T-helper 9 cell (primary cell): ENCODE data around the gene FAM222A.

Experiments
- DNase-seq: peaks from one replicate; pipeline ENCODE4 v3.0.0-alpha.2; 2020

The FAM222A gene

DNA sequence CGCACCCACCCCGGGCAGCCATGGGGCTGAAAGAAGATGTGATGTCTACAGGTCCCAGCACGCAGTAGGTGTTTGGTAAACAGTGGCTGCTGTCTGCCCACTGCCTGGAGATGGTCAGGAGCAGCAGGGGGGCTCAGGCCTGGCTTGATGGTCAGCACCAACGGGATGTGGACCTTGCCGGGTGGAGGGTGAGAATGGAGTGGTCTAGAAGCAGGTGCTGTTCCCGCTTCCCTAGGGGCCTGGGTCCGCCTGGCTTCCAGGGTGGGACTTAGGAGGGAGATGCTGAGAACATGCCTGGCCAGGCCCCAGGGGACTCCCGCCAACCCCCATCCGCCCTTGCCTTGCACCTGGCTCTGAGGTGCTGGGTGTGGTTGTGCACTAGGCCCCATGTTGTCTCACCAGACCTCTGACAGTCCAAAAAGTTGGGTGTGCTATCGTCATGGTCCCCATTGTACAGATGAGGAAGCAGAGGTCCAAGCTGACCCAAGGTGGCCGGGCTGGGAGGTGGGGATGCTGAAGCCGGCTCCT is 12.9 kb downstream of the FAM222A start:
- DNase-seq = no peak

DNA sequence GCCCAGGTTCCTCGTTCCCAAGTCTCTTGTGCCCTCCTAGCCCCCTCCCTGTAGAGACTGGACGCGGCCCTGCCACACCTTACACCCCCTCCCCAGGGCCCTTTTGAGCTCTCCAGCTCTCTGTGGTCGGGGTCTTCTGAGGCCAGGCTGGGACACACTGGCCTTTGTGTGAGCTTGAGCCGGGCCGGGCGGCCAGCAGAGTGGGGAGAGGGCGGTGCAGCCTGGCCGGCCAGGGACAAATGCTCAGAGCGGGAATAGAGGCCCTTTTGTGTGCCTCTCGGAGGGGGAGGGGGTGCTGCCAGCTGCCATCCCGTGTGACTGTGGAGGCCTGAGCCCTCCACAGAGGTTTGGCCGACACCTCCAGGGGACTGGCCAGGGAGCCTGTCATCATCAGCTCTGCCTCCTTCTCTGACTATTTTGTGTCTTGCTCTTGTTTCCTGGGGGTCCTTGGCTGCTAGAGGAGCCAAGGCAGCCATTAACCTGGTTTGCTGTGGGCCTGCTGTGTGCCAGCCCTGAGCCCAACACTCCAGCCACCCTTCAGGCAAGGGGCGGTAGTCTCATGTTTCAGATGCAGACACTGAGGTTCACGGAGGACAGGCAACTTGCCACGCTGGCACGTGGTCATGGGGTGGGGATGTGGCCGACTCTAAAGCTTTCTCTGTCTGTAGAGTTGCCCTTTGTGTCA is 13.6 kb downstream of the FAM222A start:
- no peak for DNase-seq

DNA sequence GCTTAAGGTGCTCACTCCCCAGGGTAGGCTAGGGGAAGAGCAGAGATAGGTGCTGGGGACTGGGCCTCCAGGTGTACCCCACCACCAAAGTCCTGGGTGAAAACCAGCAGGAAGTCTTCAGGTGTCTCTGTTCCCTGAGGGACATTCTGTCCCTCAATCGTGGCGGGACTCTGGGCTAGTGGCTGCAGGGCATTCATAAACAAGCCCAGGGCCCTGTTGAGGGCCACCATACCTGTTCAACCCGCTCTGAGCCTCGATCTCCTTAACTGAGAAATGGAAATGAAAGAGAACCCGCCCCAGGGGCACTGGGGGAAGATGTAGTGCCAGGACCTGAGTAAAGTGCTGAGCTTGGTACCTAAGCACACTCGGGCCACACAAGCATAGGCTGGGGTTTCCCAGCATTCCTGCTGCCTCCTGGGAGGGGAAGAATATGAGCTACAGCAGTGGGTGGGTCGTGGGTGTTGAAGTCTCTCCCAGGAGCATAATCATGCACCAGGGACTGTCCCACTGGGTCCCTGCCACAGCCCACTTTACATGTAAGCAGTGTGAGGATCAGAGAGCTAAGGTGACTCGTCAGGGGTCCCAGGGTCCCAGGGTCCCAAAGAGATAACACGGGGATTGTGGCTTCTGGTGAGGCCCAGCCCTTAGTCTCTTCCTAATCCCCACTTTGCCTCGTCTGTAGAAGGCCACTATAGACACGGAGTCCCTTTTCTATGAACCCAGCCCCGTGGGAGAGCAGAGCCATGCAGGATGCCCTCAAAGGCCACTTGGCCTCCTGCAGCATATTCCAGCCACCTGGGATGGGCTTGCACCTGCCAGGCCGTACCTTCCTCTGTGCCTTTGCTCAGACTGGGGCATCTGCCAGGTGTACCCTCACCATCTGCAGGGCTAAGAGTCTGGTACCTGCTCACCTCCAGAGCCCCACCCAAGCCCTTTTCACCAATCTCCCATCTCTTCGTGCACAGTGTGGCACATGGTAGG is 14.4 kb downstream of the FAM222A start:
- no peak for DNase-seq

DNA sequence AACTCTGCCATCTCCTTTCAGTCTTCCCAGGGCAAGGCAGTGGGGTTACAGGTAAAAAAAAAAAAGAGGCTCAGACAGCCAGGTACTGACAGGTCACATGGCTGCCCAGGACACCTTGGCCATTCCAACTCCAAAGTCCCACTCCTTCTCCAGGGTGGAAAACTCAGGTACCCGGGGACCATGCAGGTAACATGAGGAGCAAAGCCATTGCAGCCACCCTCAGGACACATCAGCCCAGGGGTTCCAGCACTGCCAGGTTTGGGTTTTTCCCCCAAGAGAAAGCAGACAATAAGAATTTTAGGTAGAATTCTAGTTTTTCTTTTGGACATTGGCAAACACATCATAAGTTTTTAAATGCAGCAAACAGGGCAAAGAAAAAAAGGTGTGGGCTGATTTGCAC is 15.3 kb downstream of the FAM222A start:
- DNase-seq = no peak

DNA sequence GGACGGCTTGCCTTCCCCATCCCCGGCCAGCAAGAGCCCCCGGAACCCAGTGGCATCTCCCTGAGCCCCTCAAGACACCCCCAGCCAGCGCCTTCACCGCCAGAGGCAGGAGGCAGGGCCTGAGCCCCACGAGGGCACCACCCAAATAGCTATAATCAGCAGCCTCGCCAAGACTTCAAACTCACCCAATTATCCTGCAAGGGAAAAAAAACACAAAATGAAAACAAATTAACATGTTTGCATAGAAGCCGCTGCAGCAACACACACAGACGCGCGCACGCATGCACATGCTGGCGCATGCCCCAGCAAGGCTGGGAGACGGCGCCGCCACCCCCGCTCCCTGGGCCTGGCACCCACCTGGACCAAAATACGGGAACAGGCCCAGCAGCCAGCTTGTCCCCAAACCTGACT is 15.8 kb downstream of the FAM222A start:
- no peak for DNase-seq

DNA sequence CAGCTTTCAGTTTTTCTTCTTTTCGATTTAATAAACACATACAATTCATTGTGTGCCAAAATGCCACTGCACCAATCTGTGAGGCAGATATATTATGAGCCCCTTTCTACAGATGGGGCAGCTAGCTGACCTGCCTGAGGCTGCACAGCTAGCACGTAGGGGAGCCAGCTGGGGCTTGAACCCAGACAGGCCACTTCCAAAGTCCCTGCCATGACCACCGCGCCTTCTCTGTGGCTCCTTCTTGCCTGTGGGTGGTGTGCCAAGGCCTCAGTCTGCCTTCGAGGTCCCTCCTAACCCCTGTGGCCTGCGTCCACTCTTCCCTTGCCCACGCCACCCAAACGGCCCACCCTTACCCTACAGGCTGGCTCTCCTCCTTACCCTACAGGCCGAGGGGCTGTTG is 16.2 kb downstream of the FAM222A start:
- DNase-seq = no peak

DNA sequence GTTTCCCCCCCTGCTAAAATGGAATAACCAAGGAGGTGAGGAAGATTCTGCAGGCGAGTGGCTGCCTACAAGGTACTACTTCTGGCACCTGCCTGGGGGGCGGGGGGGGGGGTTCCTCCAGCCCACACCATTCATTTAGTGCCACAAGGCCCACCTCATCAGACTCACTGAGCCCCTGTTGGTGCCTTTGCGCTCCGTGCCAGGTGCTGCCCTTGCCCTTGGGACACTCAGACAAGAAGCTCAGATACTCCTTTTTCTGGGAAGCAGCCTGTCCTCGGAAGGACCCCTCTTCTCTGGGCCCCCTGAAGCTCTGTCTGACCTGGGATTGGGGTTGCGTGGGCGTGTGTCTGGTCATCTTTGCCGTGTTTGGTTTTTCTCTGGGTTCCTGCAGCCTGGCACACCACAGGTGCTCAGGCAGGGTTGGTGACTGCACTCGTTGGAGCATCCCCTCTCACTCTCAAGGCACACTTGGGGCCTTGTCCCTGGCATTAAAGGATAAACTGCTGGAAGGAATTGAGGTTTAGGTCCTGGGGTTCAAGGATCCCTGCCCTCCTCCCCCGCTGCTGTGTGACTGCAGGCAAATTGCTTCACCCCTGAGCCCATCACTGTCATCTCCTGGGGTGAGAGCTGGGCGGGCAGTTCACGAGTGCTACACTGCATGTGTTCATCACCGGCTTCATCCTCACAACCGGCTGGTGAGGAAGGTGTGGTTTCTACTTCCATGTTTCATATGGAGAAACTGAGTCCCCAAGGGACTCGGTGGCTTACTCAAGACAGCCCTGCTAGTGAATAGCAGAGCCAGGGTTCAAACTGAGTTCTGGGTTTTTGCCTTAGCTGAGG is 16.9 kb downstream of the FAM222A start:
- no peak for DNase-seq

DNA sequence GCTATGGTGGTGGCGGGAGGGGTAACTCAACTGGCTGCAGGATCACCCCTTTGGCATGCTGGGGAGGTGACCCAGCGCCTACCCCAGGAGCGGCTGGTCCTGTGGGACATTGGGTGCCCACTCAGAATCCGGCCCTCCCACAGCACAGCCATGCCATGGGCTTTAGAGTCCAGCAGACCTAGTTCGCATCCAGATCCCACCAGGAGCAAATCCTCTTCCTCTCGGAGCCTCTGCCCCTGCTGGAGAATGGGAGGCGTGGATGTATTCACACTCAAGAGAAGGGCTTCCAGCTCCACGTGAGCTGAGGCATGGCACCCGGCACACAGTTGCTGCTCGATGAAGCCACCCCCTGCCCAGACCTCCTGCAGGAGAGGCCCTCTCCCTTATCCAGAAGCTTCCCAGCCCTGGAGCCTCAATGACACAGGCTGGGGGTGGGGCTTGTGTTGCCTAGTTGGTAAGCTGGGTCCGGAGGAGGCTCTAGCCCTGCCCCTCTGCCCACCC is 17.7 kb downstream of the FAM222A start:
- DNase-seq = no peak

DNA sequence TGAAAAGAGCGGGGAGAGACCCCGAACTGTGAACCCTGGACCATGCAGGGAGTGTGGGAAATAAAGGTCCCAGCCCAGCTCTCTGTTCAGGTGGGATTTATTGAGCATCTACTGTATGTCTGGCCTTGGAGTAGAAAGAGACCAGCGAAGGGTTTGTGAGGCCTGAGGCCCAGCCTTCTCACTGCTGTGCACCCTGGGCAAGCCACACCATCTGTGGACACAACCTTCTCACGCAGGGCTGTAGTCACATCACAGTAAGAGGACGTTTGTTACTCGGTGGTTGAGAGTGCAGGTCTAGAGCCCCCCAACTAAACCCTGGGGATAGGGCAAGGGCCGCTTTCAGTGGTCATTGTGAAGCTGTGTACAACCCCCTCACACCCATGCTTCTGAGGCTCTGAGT is 18.2 kb downstream of the FAM222A start:
- no peak for DNase-seq

DNA sequence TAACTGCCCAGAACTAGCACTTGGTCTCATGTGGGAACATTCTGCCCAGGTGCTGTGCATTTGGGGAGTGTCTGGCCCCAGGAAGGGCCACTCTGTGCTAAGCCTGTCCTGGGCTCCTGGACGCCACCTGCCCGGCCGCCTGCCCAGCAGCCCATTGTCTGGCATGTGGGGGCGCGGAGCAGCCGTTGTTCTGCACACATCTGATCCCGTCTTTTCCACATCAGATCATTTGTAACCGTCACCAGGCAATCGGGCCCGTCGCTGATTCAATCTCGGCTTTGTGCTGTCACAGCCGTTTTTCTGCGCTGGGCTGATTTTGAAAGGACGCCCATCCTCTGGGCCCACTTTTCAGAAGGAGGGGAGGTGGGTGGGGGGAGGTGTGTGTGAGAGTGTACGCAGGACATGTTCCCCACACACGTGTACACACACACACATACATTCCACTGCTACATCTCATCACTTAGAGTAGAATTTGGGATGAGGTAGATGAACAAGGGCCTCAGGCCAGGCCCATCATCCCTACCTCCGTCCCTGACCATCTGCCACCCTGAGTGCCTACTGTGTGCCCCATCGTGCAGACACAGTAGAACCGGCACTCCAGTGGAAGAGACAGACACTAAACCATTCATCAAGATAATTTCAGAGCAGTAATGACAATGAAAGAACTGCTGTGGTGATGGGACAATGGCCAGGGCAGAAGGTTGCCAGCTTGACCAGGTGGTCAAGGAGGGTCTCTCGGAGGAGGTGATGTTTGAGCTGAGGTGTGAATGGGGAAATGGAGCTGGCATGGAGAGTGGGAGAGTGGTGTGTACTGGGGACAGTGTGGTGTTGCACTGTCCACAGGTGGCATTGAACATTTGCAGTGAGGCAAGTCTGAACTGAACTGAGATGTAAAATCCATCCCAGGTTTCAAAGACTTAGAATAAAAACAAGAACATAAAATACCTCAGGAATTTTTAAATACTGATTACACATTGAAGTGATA is 19.0 kb downstream of the FAM222A start:
- no peak for DNase-seq

DNA sequence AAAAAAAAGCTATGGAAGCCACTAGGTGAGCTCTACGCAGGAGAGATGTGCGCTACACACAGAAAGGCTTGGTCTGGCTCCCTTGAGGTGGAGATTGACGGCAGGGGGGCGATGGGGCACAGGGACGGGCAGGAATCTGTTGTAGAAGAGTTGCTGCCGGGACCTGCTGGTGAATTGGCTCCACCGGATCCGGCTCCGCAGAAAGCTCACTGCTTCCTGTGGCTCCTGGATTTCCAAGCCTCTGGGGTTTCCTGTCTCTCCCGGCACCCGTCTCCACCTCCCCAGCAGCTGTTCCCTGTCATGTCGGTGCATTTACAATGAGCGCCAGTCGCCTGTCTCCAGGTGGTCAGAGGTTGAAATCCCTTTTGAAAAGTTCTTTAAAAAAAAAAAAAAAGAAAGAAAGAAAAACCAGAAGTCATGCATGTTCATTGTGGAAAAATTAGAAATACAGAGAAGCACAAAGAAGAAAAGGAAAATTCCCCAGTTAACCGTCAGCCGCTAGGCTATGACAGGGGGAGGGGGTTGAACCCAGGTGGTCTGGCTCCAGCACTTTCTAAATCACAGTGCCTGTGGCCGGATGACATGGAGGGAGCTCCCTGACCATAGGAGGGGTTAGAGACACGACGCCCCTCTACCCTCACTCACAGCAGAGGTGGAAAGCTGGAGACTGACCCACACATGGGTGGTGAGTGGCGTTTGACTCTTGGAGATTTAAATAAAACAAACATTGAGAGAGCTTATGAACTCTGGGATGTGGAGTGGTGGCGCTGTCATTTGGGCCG is 20.8 kb downstream of the FAM222A start:
- DNase-seq = no peak

DNA sequence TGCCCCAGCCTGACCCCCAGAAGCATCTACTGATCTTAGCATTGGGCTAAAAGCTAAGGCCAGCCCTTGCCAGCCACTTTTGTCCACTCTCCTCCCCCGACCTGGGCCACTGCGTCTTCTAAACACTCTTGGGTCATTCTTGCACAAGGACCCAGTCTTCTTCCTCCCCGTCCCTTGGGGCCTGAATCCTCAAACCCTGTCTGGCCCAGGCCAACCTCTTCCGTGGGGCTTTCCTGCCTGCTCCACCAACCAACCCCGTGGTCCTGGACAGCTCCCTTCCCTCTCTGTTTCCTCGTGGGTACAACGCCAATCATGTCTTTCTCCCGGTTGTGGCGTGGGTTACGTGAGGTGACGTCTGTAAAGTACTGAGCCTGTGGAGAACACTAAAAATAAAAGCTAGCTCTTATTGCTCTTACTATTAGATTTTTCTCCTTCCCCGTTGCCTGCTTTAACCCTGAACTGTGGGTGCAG is 21.5 kb downstream of the FAM222A start:
- DNase-seq = no peak

DNA sequence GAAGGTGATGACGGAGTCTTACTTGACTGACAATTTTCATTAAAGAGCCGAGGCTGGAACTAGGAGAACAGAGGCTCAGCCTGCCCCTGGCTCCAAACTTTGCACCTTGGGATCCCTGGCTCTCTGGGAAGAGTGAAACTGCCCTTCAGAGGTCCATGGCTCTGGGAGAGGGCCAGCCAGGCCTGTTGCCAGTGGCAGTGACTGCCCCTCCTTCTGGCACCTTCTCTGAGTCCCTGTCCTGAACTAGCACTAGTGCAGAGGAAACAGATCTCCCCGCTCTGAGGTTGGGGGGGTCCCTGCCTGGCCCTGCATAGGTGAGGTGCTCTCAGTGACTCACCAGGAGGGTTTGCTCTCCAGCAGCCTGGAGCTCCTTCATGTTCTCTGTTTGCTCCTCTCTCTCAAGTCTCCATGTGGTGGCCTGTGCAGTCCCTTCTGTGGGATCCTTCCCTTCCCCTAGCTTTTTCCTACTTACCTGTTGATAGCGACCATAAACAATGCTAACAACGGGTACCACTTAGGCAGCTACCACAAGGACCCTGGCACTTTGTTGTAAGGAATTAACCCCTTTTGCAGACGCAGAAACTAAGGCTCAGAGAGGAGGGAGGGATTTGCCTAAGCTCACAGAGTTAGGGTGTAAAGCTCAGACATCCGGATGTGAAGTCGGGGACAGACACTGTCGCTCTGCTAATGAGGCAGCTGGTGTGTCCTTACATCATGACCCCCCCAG is 22.4 kb downstream of the FAM222A start:
- no peak for DNase-seq

DNA sequence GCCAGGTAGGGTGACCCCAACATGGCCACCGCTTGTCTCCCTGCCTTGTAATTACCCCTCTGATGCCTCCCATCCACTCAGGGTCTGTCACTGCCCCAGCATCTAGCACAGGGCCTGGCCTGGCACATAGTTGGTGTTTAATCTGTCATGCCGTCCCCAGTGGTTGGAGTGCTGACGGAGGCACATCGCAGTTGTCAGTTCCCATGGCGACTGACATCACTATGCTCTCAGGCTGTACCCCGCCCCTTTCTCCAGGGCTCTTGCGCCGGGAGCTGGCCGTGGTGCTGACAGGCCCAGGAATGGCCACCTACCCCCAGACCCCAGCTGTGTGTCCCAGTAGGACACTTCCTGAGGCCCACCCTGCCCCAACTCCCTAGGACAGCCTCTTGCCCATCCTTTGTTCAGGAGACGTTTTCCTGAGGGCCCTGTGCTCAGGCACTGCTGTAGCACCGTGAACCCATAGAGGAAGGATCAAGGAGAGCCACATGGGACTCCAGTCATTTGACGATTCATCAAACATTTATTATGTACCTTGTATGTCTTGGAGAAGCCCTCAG is 23.0 kb downstream of the FAM222A start:
- no peak for DNase-seq

DNA sequence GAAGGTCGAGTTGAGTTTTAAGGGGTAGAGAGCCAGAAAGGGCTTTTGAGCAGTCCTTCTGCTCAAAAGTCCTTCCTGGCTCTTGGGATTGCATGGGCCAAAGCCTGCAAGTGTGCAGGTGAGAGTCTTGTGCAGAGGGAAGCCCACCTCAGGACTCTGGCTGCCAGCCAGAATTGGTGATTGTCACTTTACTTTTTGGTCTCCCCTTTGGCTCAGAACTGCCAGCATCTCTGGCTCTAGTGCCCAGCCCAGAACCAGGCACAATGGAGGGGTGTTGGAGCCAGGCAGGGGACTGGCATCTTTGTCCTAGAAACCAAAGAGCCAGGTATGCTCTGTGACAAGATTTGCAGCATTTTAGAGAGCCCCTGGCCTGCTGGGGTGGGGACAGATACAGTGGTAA is 23.5 kb downstream of the FAM222A start:
- DNase-seq = no peak

DNA sequence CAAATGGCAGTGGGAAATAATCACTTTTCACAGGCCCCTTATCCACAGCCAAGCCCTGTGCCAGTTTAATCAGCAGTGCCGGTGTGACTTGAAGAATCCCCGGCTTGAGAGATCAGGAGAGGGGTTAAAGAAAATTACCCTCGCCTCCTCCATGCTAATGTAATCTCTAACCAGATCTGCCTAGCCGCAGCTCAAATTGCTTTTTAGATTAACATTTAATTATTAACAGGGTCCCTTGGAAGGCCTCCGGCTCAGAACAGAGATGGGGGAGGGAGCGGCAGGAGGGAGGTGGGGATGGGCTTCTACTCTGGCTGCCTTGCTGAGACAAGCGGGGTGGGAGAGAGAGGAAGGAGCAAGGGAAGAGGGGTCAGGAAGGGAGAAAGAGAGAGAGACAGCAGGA is 24.0 kb downstream of the FAM222A start:
- no peak for DNase-seq

DNA sequence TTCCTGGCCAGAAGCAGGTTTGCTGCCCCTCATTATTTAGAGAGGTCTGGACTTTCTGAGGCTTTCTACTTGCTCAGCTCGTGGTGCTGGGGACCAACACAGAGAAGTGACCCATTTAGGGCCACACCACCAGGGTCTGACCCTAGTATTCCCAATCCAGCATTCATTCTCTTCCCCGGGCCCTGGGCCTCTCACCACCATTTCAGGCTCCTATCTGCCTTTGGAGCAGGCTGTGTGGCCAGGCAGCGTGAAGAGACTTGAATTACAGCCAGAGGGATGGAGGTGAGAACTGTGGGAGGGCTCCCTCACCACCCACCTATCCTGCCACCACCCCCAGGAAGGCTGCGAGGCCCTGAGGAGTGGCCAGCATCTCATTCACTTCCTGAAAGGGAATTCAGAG is 24.6 kb downstream of the FAM222A start:
- DNase-seq = no peak

DNA sequence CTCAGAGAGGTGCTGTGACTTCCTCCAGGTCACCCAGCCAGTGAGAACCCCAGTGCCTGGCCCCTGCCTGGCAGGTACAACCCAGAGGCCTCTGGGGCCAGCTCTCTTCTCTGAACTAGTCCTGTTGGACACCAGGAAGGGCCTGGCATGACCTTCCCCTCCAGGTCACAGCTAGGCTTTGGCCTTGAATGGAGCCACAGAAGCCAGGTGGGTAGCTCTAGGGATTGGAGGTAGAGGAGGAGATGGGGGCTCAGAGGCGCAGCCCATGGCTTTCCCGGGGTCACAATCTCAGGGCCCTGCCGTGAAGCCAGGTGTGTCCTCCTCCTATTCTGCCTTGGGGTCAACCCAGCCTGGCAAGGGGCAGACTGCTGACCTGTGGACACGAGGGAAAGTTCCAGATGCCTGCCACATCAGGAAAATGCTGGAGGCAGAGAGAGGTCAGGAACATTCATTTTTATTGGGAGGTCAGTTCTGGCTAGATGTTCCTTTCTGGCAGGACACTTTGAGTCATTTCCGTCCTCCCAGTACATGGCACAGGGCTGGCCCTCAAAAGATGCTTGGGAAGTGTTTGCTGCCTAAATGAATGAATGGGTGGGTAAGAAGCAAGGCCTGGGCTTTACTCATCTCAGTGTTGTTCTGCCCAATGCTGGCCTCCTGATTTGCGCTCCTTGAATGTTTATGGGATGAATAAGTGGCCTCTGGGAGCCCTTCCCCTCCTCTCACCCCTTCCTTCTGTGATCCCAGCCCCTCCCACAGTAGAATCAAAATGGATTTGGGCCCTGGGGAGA is 25.4 kb downstream of the FAM222A start:
- no peak for DNase-seq
